NCI-H1092 (cell line): Measurements from ENCODE around the gene NIF3L1.

Source experiments
- DNase-seq: peaks from one replicate; lab custom pipeline; 2025; lab: John Stamatoyannopoulos, UW

NIF3L1 gene, protein sequence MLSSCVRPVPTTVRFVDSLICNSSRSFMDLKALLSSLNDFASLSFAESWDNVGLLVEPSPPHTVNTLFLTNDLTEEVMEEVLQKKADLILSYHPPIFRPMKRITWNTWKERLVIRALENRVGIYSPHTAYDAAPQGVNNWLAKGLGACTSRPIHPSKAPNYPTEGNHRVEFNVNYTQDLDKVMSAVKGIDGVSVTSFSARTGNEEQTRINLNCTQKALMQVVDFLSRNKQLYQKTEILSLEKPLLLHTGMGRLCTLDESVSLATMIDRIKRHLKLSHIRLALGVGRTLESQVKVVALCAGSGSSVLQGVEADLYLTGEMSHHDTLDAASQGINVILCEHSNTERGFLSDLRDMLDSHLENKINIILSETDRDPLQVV

DNA sequence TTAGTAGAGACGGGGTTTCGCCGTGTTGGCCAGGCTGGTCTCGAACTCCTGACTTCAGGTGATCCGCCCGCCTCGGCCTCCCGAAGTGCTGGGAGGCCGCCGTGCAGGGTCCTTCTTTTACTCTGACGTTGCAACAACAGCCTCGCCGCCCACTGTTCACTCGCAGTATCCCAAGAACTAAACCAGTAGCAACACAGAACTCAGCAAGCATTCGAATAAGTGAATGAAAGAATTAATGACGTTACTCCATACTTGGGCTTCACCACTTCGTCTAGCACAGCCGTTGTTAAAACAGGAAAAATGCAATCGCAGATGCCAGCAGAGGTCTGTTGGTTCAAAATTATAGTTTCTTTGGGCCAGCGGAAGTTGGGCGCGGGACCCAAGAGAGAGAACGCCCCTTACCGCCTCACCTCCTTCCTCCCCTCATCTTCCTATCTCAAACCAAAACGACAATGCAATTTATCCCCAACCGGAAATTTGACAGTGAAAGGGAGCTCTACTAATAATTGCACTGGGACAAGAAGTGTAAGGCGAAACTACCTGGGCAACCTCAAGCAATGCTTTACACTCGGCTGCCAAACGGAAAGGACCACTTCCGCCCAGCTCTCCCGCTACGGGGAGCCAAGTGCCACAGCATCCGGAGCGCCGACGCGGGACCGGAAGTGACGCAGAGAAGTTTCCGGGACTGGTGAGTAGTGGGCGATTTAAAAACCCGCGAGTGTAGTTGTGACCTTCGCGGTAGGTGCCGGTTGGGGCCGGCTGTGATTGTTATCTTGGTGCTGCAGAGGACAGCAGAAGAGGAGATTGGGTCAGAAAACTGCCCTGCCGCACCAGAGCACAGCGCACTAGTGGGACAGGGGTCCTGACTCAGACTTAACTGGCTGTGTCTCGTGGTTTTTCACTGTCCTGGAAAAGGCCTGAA lies at the start of gene NIF3L1, which contains the start of gene PPIL3:
Gene NIF3L1, plus strand, starts transcription at position 668 of the 922 bp plus-strand sequence. CDS start 2,573 bp downstream, outside the sequence.
Gene PPIL3, minus strand, starts transcription at position 374 of the 922 bp plus-strand sequence. CDS start 1,462 bp downstream, outside the sequence.
- peak; percentile 93 for DNase-seq

DNA sequence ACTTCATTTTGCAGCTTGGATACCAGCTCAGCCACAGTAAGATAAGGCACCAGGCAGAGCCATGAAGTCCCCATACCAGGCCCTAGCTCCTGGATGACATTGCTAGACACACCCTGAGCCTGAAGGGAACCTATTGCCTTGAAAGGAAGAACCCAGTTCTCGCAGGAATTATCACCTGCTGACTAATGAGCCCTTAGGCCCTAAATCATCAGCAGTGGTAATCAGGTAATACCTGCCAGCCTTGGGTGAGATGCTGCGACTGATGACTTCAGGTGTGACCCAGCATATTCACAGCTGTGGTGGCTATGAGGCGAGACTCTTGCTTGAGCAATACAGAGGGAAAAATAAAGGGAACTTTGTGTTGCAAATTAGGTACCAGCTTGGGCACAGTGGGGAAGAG lies 49.7 kb upstream of the NIF3L1 start:
- no peak for DNase-seq

DNA sequence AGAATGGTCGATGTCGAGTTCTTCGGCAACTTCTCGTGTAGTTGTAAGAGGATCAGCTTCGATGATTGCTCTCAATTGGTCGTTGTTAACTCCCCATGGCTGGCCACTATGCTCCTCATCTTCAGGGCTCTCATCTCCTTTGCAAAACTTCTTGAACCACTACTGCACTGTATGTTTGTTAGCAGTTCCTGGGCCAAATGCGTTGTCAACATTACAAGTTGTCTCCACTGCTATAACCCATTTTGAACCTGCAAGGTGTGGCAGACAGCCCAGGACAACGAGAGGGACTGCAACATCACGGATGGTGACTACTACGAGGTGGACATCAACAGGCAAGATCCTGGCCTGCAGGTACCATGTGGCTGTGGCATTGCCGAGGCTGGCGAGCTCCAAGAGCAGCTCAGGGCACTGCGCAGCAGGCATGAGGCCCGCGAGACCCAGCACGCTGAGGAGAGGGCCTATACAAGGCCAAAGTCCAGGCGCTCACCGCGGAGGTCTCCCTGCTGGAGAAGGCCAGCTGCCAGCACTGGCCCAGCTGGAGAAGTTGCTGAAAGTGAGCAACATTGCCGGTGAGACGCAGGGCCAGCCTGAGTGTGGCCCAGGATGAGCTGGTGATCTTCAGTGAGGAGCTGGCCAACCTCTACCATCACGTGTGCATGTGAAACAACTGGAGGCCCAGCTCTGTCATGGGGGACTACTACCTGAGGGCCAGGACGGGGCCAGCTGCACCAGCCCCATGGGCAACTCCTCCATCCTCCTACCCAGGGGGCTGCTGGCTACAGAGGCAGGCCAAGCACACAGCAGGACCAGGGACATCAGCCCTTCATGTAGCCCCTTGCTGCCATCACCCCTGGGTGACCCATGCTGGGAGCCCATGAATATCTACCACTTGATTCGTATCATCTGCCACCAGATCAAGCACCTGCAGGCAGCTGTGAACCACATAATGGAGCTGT lies 44.9 kb upstream of the NIF3L1 start:
- DNase-seq: no peak

DNA sequence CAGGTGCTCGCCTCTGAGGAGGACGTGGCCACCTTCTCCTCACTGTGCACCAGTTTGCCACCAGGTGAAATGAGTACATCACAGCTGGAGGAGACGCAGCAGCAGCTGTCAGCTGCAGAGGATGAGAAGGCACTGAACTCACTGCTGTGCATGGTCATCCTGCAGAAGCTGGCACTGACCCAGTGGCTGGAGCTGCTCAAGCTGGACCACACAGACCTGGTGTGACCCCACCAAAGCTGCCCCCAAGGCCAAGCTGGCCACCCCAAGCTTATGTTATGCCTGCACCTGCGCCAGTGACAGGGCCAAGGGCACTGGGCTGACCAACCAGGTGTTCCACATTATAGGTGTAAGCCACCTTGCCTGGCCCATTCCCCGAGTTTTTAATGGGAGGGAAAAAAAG lies 44.0 kb upstream of the NIF3L1 start:
- DNase-seq: no peak

DNA sequence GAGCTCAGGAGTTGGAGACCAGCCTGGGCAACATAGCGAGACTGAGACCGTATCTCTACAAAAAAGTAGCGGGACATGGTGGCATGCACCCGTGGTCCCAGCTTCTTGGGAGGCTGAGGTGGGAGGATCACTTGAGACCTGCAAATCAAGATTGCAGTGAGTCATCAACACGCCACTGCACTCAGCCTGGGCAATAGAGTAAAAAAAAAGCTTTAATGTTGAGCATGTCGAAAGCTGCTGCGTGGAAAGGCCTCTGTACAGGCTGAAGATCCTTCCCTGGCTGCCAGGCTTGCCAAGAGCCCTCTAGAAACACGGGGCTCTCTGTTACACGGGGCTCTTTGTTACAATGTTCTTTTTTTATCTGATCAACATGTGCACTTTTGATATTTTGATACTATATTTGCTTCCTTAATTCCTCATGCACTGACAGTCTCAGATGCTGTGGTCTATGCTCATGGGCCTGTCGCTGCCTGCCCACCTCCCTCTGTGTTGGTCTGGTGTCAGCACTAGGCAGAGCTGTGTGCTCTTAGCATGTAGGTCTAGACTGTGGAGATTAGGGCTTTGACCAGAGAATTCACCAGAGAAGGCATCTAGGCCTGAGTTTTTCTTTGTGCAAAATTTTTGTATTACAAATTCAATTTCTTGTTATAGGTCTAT lies 43.4 kb upstream of the NIF3L1 start:
- DNase-seq: no peak

DNA sequence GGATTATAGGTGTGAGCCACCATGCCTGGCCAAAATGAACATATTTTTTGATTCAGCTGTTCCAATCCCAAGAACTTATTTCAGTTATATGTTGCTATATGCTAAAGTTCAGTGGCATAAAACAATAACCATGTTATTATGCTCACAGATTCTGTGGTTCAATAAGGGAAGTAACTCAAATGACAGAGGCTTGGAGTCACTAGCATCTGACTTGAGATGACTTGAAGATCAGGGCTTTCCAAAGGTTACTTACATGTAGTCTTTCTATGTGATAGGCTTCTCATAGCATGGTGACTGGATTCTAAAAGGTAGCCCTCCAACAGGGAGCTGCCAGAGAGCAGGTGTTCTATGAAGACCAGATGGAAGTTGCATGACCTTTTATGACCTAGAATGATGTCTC lies 41.9 kb upstream of the NIF3L1 start:
- no peak for DNase-seq

DNA sequence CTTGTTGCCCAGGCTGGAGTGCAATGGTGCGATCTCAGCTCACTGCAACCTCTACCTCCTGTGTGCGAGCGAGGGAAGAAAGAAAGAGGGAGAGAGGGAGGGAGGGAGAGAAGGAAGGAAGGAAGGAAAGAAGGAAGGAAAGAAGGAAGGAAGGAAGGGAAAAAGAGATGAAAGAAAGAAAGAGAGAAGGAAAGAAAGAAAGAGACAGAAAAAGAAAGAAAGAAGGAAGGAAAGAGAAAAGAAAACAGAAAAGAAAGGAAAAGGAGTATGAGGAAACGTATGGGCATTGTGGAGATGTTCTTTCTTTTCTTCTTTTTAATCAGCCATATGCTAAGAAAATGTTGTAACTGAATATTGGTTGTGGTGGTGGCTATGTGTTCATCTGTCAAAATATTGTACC lies 41.2 kb upstream of the NIF3L1 start:
- DNase-seq: no peak

DNA sequence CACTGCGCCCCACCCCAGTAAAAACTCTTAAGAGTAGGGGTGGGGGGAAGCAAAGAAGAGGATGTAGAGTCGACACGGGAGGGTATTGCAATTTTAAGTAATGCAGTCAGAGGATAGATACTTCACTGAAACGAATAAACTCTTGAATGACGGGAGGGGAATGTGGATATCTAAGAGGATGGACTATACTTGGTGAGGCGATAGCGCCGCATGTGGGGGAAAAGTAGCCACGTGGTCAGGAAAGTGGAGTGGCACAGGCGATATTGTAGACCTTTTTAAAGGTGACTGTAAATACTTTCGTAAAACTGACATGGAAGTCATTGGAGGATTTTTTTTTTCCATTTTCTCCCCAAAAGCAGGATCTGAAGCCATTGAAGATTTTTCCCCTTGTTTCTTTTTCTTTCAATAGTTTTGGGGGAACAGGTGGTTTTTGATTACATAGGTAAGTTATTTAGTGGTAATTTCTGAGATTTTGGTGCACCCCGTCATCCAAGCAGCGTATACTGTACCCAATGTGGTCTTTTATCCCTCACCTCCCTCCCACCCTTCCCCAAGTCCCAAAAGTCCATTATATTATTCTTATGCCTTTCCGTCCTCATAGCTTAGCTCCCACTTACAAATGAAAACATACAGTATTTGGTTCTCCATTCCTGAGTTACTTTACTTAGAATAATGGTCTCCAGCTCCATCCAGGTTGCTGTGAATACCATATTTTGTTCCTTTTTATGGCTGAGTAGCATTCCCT lies 38.5 kb upstream of the NIF3L1 start:
- no peak for DNase-seq

DNA sequence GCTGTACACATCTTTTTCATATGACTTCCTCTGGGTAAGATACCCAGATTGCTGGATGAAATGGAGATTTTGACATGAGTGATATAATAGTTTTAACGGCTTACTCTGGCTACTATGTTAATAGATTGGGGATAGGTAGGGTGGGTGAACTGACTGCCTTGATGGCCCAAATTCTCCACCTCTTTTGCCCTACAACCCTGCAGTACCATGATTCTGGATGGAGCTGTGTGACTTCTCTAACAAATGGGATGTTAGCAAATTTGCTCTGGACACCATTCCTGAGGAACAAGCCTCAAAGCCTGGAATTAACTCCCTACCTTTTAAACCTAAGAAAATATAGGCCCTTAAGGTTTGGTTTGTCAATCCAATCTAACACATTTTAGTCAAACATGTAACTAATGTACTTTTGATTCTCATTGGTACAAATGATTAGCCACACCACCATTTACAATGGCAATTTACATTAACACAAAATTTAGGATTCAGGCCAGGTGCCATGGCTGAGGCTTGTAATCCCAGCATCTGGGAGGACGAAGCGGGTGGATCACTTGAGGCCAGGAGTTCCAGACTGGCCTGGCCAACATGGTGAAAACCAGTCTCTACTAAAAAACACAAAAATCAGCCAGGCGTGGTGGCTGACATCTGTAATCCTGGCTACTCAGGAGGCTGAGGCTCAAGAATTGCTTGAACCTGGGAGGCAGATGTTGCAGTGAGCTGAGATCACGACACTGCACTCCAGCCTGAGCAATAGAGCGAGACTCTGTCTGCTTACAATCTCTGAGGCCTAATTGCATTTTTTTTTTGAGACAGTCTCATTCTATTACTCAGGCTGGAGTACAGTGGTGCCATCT lies 37.5 kb upstream of the NIF3L1 start:
- DNase-seq: no peak

DNA sequence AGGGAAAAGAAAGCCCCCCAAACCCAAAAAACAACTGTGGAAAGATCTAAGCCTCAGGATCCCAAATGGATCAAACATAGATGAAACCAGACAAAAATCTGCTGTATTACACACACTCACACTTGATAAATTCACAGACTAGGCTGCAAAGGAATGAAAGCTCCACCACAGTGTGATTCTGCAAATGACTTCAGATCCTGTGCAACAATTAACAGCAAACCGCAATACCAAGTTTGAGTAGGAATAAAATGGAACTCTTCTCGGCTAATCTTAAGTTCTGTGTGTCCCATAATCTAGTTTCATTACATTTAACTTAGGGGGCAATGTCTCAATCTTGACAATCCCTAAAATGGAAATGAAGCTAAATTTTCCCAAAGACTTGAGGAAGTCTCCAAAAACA lies 36.6 kb upstream of the NIF3L1 start:
- DNase-seq: no peak

DNA sequence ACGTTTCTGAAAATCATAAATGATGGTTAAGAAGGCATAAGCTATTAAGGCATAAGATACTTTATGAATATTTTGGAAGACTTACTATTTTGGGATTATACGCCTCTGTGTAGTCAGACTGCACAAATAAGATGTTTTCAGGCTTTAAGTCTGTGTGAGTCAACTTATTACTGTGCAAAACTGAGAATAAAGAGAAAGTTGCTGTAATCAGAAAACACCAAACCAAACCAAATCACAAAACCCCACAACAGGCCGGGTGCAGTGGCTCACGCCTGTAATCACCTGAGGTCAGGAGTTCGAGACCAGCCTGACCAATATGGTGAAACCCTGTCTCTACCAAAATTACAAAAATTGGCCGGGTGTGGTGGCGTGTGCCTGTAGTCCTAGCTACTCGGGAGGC lies 32.4 kb upstream of the NIF3L1 start:
- DNase-seq: no peak

DNA sequence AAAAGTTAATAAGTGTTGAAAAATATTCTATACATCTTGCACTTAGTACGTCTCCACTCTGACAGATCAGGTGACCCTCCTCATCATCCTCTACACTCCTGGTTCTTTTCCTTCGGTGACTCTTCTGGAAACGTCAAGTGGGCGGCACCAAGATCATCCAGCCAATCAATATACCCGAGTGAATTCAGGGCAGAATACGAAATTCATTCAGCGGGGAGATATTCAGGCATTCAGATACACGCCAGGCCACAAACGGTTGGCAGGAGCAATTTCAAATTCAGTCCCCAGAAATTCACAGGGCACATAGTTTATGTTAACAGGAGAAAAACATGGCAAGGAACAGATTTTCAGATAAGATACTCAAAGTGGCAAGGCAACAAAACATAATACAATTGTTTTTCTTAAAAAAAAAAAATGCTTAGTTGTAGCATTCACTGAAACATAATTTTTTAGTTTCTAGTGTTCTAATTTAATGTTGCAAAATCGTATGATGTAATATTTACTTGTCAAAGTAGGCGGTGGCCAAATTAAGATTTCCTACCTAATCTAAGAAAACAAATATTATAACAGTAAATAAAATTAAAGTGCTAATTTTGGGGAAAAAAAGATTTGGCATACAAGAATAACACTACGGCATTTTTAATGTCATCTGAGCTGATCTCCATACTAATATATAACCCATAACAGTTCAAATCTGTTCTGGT lies 28.9 kb upstream of the NIF3L1 start:
- no peak for DNase-seq

DNA sequence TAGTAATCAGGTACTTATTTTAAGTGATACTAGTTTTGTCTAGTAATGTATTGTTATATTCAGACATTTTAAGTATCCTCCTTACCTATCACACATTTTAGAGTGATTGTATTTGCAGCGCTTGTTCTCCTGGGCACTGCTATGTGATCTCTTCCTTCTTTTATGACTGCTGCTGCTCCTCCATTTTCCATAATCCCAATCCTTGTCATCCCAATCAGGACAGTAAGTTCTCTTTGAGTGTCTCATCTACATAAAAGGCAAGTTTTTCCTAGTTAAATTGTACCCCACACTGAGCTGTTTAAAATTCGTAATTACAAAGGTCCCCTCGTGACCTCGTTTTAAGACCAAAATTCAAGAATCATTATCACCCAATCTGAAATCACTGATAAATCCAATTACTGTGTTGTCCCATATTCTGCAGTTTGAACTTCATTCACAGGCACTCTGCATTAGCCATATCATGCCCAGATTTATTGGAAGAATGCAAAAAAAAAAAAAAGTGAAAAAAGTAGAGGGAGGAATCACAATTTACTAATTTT lies 27.5 kb upstream of the NIF3L1 start:
- DNase-seq: no peak

DNA sequence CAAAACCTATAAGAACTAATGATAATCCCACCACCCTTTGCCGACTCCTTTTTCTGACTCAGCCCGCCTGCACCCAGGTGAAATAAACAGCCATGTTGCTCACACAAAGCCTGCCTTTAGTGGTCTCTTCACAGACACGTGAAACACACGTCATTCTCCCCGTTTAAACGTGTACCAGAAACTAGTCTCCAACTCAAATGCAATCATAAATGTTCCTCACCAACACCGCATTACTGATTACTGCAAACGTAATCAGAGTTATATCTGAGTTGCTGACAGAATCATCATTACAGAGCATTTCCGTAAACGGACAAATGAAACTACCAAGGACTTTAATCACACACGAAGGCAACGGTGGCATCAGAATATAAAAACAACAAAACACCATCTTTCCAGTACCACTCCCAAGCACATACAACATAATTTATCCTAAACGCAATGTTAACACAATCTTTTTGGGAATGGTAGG lies 26.6 kb upstream of the NIF3L1 start:
- DNase-seq: no peak

DNA sequence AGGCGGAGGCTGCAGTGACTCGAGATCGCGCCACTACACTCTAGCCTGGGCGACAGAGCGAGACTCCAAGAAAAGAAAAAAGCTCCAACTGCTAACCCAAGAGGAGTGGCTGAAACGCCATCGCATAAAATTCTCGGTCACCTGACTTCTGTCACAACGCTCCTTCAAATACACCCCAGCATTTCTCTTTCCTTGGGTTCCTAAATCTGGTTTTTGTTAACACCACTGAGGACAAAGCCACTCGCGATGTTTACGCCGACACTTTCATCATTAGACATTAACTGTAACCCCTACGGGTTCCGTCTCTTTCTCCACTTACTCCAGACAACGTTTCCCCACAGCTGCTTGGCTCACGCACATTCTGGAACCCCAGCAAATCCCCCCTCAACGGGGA lies 25.4 kb upstream of the NIF3L1 start:
- DNase-seq: no peak

DNA sequence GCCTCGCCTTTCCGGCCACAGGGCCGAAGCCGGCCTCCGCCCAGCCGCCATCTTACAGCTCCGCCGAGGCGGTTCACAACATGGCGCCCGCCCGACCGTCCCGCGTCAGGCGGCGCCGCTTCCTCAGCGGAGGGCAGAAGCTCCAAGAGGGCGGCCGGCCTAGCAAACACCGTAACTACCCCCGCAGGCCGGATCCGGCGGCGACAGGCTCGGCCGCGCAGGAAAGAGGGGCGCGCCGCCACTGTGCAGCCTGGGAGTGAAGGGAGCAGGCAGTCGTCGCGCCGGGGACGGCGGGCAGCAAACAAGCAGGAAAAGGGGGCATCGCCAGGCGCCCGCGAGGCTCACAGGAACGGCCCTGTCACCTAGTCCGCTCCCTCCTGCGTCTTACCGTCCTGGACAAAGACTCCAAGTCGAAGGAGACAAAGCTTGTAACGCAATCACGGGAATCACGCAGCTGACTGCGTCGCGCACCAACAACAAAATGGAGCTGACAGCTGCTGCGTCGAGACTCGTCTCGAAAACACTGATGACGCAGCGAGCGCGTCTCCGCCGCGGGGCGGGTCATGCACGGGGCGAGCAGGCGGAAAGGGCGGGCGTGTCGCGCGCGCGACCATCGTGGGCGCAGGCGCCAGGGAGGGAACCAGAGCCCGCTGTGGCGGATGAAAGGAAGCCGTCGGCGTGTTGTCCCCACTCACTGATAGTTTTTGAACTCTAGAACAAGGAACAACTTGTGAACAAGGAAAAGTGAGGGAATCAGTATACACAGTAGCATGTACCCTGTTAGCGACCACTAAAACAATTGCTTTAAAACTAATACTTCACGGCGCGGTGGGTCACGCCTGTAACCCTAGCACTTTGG lies 24.8 kb upstream of the NIF3L1 start, which contains the start of gene CLK1:
Gene CLK1, minus strand, starts transcription at position 483 of the 859 bp plus-strand sequence. CDS start 2,796 bp downstream, outside the sequence.
- peak; percentile 77 for DNase-seq

DNA sequence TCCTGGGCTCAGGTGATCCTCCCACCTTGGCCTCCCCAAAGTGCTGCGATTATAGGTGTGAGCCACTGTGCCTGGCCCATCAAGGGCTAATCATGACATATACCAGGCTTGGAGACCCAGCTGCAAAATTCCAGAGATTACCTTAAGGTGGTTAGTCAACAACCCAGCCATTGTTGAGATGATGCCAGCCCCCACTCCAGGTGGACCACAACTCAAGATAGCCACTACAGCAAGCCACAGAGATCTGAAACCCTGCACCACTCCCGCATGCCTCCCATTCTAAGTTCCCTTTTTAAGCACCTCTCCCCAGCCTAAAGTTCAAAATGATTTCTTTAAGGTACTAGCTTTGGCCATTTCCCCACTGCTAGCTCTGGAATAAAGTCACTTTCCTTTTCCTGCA lies 20.2 kb upstream of the NIF3L1 start:
- no peak for DNase-seq
